ENCODE measurements around the gene DDX50. TPM values are rescaled to one million over a fixed set of nuclear protein-coding genes. Genes with fewer than 3 reads are reported as not detected.

Gene DDX50
- total RNA-seq, 1 donor from 2014 or later, result 40.7 TPM

- intact Hi-C loops (cut with DNase I), result no loop called here
- no peaks in the 10 kb centered on the region for H3K4me1 ChIP-seq
- H3K9me3 ChIP-seq, result no peaks in the 10 kb centered on the region
- DNase-seq (ENCODE audit: low spot score in 2 of 2), result no peak
- no peak overlapping the region for H3K27ac ChIP-seq
- no peak overlapping the region for H3K4me3 ChIP-seq
- TF ChIP-seq CTCF (IDR thresholded peaks at IDR 0.05), result no peak
- H3K27me3 ChIP-seq, result no peaks in the 10 kb centered on the region
- no peaks in the 10 kb centered on the region for H3K36me3 ChIP-seq
Measured at GRCh38 chr10:68869623-68870022, 31.5 kb upstream of the DDX50 start.

GRCh38 chr10:68870061-68870460, 31.1 kb upstream of the DDX50 start:
- DNase-seq (ENCODE audit: low spot score in 2 of 2), result no peak
- intact Hi-C loops (cut with DNase I), result no loop called here
- Histone ChIP-seq H3K27ac (no peak overlapping the region), H3K4me3 (no peak overlapping the region), H3K9me3 (no peaks in the 10 kb centered on the region), H3K36me3 (no peaks in the 10 kb centered on the region), H3K4me1 (no peaks in the 10 kb centered on the region), H3K27me3 (no peaks in the 10 kb centered on the region)
- no peak for TF ChIP-seq CTCF (IDR thresholded peaks at IDR 0.05)

- no peak for TF ChIP-seq CTCF (IDR thresholded peaks at IDR 0.05)
- no peaks in the 10 kb centered on the region for H3K4me1 ChIP-seq
- H3K36me3 ChIP-seq, result no peaks in the 10 kb centered on the region
- no peak for DNase-seq (ENCODE audit: low spot score in 2 of 2)
- intact Hi-C loops (cut with DNase I), result no loop called here
- H3K9me3 ChIP-seq, result no peaks in the 10 kb centered on the region
- H3K4me3 ChIP-seq, result no peak overlapping the region
- H3K27me3 ChIP-seq, result no peaks in the 10 kb centered on the region
- H3K27ac ChIP-seq, result no peak overlapping the region
Measured at GRCh38 chr10:68870545-68871104, 30.5 kb upstream of the DDX50 start.

GRCh38 chr10:68871105-68871711, 29.9 kb upstream of the DDX50 start:
- no peak for TF ChIP-seq CTCF (IDR thresholded peaks at IDR 0.05)

GRCh38 chr10:68871731-68872342, 29.3 kb upstream of the DDX50 start:
- TF ChIP-seq CTCF (IDR thresholded peaks at IDR 0.05), result no peak
- Histone ChIP-seq H3K27me3 (no peaks in the 10 kb centered on the region), H3K27ac (no peak overlapping the region), H3K9me3 (no peaks in the 10 kb centered on the region), H3K4me3 (no peak overlapping the region), H3K4me1 (no peaks in the 10 kb centered on the region), H3K36me3 (no peaks in the 10 kb centered on the region)
- intact Hi-C loops (cut with DNase I), result no loop called here
- DNase-seq (ENCODE audit: low spot score in 2 of 2), result no peak

More at GRCh38 chr10:68871105-68871711, 29.9 kb upstream of the DDX50 start:
- Histone ChIP-seq H3K4me3 (no peak overlapping the region), H3K4me1 (no peaks in the 10 kb centered on the region), H3K36me3 (no peaks in the 10 kb centered on the region), H3K27me3 (no peaks in the 10 kb centered on the region), H3K27ac (no peak overlapping the region), H3K9me3 (no peaks in the 10 kb centered on the region)
- intact Hi-C loops (cut with DNase I), result no loop called here
- no peak for DNase-seq (ENCODE audit: low spot score in 2 of 2)
